Activated naive CD4-positive, alpha-beta T cell treated with anti-CD3 and anti-CD28 coated beads for 36 hours (primary cell): ENCODE data around the gene P4HB. TPM values are rescaled to one million over a fixed set of nuclear protein-coding genes. Genes with fewer than 3 reads are reported as not detected.

Source experiments
- CTCF ChIA-PET: fragments of 350-600 bp; sonication (Branson Sonifier 250); formaldehyde crosslinking; loops from one replicate; lab custom pipeline; 2021; ENCODE audit warnings: antibody characterized with exemption; lab: Charles Lee
- DNase-seq: peaks from one replicate; pipeline ENCODE4 v3.0.0-alpha.2; 2020
- H3K27ac Mint-ChIP-seq: one replicate; pipeline ENCODE4 v1.8.0; 2021; ENCODE audit warnings: mild to moderate bottlenecking, mixed read lengths
- H3K27me3 Mint-ChIP-seq: one replicate; pipeline ENCODE4 v1.8.0; 2021; ENCODE audit warnings: low read depth, mixed read lengths
- H3K36me3 Mint-ChIP-seq: one replicate; pipeline ENCODE4 v1.8.0; 2021; ENCODE audit warnings: low read depth, mixed read lengths
- H3K4me1 Mint-ChIP-seq: one replicate; pipeline ENCODE4 v1.8.0; 2021; ENCODE audit warnings: low read depth, mixed read lengths
- H3K4me3 Mint-ChIP-seq: one replicate; pipeline ENCODE4 v1.8.0; 2021; ENCODE audit warnings: mild to moderate bottlenecking, moderate library complexity, mixed read lengths
- H3K9me3 Mint-ChIP-seq: one replicate; pipeline ENCODE4 v1.8.0; 2021; ENCODE audit warnings: mixed read lengths
- intact Hi-C: fragments of 100-400 bp; cut with micrococcal nuclease; formaldehyde crosslinking; loops from one replicate; pipeline ENCODE4 v1.15.1; 2023
- total RNA-seq, 2 experiments: library from RNA; stranded (reverse); gene quantifications; one replicate each; pipeline ENCODE4 v1.2.3, GENCODE V29; 2021

P4HB gene
- total RNA-seq, 2 experiments from 2014 or later, result 273 to 276 TPM

GRCh38 chr17:81813861-81814683 lies 46.3 kb downstream of the P4HB start:
- no peaks in the 10 kb centered on the region for H3K36me3 Mint-ChIP-seq

GRCh38 chr17:81813371-81813684 lies 47.0 kb downstream of the P4HB start:
- CTCF ChIA-PET, result no interaction called here
- DNase-seq, result no peak

More at GRCh38 chr17:81813861-81814683, 46.3 kb downstream of the P4HB start:
- no peaks in the 10 kb centered on the region for H3K4me1 Mint-ChIP-seq
- CTCF ChIA-PET, result no interaction called here
- intact Hi-C loops, result no loop called here
- H3K27ac Mint-ChIP-seq, result no peak overlapping the region
- no peaks in the 10 kb centered on the region for H3K9me3 Mint-ChIP-seq
- DNase-seq, result no peak
- H3K27me3 Mint-ChIP-seq, result peaks cover 17% of the 10 kb centered on the region
- H3K4me3 Mint-ChIP-seq, result no peak overlapping the region

GRCh38 chr17:81812571-81813370 lies 47.6 kb downstream of the P4HB start:
- CTCF ChIA-PET, result no interaction called here
- intact Hi-C loops, result no loop called here
- no peak overlapping the region for H3K27ac Mint-ChIP-seq

More at GRCh38 chr17:81813371-81813684, 47.0 kb downstream of the P4HB start:
- no peaks in the 10 kb centered on the region for H3K9me3 Mint-ChIP-seq
- H3K27ac Mint-ChIP-seq, result no peak overlapping the region
- no peaks in the 10 kb centered on the region for H3K4me1 Mint-ChIP-seq
- intact Hi-C loops, result no loop called here
- no peak overlapping the region for H3K4me3 Mint-ChIP-seq
- peaks cover 20% of the 10 kb centered on the region for H3K27me3 Mint-ChIP-seq
- H3K36me3 Mint-ChIP-seq, result no peaks in the 10 kb centered on the region

GRCh38 chr17:81811705-81812570 lies 48.4 kb downstream of the P4HB start:
- H3K27ac Mint-ChIP-seq, result no peak overlapping the region
- CTCF ChIA-PET, result no interaction called here
- no peak overlapping the region for H3K4me3 Mint-ChIP-seq

More at GRCh38 chr17:81812571-81813370, 47.6 kb downstream of the P4HB start:
- no peaks in the 10 kb centered on the region for H3K9me3 Mint-ChIP-seq
- DNase-seq, result no peak
- no peak overlapping the region for H3K4me3 Mint-ChIP-seq
- H3K27me3 Mint-ChIP-seq, result peaks cover 20% of the 10 kb centered on the region
- no peaks in the 10 kb centered on the region for H3K36me3 Mint-ChIP-seq
- no peaks in the 10 kb centered on the region for H3K4me1 Mint-ChIP-seq

GRCh38 chr17:81810892-81811704 lies 49.2 kb downstream of the P4HB start:
- CTCF ChIA-PET, result no interaction called here
- Mint-ChIP-seq H3K36me3 (no peaks in the 10 kb centered on the region), H3K4me1 (no peaks in the 10 kb centered on the region), H3K4me3 (no peak overlapping the region), H3K27me3 (peaks cover 24% of the 10 kb centered on the region), H3K27ac (no peak overlapping the region), H3K9me3 (no peaks in the 10 kb centered on the region)
- no peak for DNase-seq
- intact Hi-C loops, result no loop called here

More at GRCh38 chr17:81811705-81812570, 48.4 kb downstream of the P4HB start:
- H3K27me3 Mint-ChIP-seq, result peaks cover 24% of the 10 kb centered on the region
- H3K9me3 Mint-ChIP-seq, result no peaks in the 10 kb centered on the region
- no peaks in the 10 kb centered on the region for H3K36me3 Mint-ChIP-seq
- no peak for DNase-seq
- intact Hi-C loops, result no loop called here
- no peaks in the 10 kb centered on the region for H3K4me1 Mint-ChIP-seq

- no peaks in the 10 kb centered on the region for H3K9me3 Mint-ChIP-seq
- H3K36me3 Mint-ChIP-seq, result no peaks in the 10 kb centered on the region
- no peak for DNase-seq
- peaks cover 24% of the 10 kb centered on the region for H3K27me3 Mint-ChIP-seq
- CTCF ChIA-PET, result no interaction called here
- H3K27ac Mint-ChIP-seq, result no peak overlapping the region
- intact Hi-C loops, result no loop called here
- no peak overlapping the region for H3K4me3 Mint-ChIP-seq
- no peaks in the 10 kb centered on the region for H3K4me1 Mint-ChIP-seq
Observed at GRCh38 chr17:81810476-81810875, 49.9 kb downstream of the P4HB start.

- no peaks in the 10 kb centered on the region for H3K9me3 Mint-ChIP-seq
- no peak overlapping the region for H3K27ac Mint-ChIP-seq
- peaks cover 3% of the 10 kb centered on the region for H3K4me1 Mint-ChIP-seq
- CTCF ChIA-PET, result no interaction called here
- H3K27me3 Mint-ChIP-seq, result peaks cover 24% of the 10 kb centered on the region
- no peak for DNase-seq
- H3K36me3 Mint-ChIP-seq, result no peaks in the 10 kb centered on the region
- no peak overlapping the region for H3K4me3 Mint-ChIP-seq
- intact Hi-C loops, result no loop called here
Observed at GRCh38 chr17:81809556-81809998, 50.8 kb downstream of the P4HB start.

- H3K4me3 Mint-ChIP-seq, result no peak overlapping the region
- H3K27ac Mint-ChIP-seq, result no peak overlapping the region
- no peaks in the 10 kb centered on the region for H3K36me3 Mint-ChIP-seq
- DNase-seq, result no peak
- peaks cover 3% of the 10 kb centered on the region for H3K4me1 Mint-ChIP-seq
- H3K27me3 Mint-ChIP-seq, result peaks cover 24% of the 10 kb centered on the region
- intact Hi-C loops, result no loop called here
- no peaks in the 10 kb centered on the region for H3K9me3 Mint-ChIP-seq
- CTCF ChIA-PET, result no interaction called here
Observed at GRCh38 chr17:81808778-81809555, 51.4 kb downstream of the P4HB start.

- no peaks in the 10 kb centered on the region for H3K36me3 Mint-ChIP-seq
- CTCF ChIA-PET, result no interaction called here
- no peak for DNase-seq
- no peak overlapping the region for H3K4me3 Mint-ChIP-seq
- H3K9me3 Mint-ChIP-seq, result no peaks in the 10 kb centered on the region
- no peak overlapping the region for H3K27ac Mint-ChIP-seq
- peaks cover 30% of the 10 kb centered on the region for H3K27me3 Mint-ChIP-seq
- H3K4me1 Mint-ChIP-seq, result peaks cover 3% of the 10 kb centered on the region
- intact Hi-C loops, result no loop called here
Observed at GRCh38 chr17:81807839-81808238, 52.5 kb downstream of the P4HB start.

GRCh38 chr17:81807210-81807719 lies 53.1 kb downstream of the P4HB start:
- Mint-ChIP-seq H3K27me3 (peaks cover 36% of the 10 kb centered on the region), H3K4me1 (peaks cover 3% of the 10 kb centered on the region), H3K27ac (no peak overlapping the region), H3K36me3 (no peaks in the 10 kb centered on the region), H3K9me3 (no peaks in the 10 kb centered on the region), H3K4me3 (no peak overlapping the region)
- CTCF ChIA-PET, result no interaction called here
- DNase-seq, result no peak
- intact Hi-C loops, result no loop called here
